Thyroid gland (tissue), 4 donors: ENCODE measurements around the gene NGLY1.

ENCODE experiments used
- POLR2A ChIP-seq, 2 donors: fragments of 450-650 bp; IDR thresholded peaks; one replicate each; pipeline ENCODE4 v1.6.1; 2017; ENCODE audit warnings: antibody characterized with exemption in 2 of 2, mild to moderate bottlenecking in 2 of 2, moderate library complexity in 1 of 2
- TF ChIP-seq, protein P1 (sequence below), 6 experiments: fragments of 200-600 bp in 3 of 6; fragments of 450-650 bp in 3 of 6; sonication (generic) in 3 of 6; IDR thresholded peaks; one replicate each; pipeline ENCODE4 v1.5.1; 2016 to 2019; ENCODE audit warnings: antibody characterized with exemption in 6 of 6, mild to moderate bottlenecking in 2 of 6, inconsistent platforms in 1 of 6, moderate library complexity in 1 of 6

DNA sequence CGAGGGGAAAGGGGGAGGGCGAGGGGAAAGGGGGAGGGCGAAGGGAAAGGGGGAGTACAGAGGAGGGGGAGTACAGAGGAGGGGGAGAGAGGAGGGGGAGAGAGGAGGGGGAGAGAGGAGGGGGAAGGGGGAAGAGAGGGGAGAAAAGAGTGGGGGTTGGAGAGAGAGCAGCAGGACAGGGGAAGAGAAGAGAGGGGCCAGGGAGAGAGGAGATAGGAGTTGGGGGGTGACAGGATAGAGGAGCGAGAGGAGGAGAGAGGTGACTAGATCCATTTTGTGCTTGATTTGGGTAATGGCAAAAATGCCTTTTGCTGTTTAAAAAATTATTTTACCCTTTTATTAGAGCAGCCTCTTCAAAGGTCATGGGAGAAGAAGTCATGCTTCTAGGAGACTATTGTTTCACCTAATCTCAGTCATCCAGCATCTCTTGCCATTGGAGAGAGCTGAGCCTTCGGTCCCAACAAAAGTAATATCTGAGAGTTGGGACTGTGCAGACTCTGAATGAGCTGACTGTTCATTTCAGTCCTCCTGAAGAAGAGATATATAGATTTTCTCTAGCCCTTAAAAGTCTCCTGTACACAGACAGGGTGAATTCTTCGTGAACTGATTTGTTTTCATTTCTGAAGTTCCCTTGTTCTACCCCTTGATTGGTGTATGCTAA, 103.5 kb downstream of the NGLY1 start:
- no peak for TF ChIP-seq POLR2A (IDR thresholded peaks at IDR 0.05)
- TF ChIP-seq, protein P1, sequence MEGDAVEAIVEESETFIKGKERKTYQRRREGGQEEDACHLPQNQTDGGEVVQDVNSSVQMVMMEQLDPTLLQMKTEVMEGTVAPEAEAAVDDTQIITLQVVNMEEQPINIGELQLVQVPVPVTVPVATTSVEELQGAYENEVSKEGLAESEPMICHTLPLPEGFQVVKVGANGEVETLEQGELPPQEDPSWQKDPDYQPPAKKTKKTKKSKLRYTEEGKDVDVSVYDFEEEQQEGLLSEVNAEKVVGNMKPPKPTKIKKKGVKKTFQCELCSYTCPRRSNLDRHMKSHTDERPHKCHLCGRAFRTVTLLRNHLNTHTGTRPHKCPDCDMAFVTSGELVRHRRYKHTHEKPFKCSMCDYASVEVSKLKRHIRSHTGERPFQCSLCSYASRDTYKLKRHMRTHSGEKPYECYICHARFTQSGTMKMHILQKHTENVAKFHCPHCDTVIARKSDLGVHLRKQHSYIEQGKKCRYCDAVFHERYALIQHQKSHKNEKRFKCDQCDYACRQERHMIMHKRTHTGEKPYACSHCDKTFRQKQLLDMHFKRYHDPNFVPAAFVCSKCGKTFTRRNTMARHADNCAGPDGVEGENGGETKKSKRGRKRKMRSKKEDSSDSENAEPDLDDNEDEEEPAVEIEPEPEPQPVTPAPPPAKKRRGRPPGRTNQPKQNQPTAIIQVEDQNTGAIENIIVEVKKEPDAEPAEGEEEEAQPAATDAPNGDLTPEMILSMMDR (IDR thresholded peaks at IDR 0.05) = no peak
